DMS79 treated with DMSO at 0.1 percent for 48 hours (cell line): Measurements from ENCODE around the gene VAMP2.

Experiments used
- DNase-seq: peaks from one replicate; lab custom pipeline; 2025; lab: John Stamatoyannopoulos, UW

The VAMP2 gene

DNA sequence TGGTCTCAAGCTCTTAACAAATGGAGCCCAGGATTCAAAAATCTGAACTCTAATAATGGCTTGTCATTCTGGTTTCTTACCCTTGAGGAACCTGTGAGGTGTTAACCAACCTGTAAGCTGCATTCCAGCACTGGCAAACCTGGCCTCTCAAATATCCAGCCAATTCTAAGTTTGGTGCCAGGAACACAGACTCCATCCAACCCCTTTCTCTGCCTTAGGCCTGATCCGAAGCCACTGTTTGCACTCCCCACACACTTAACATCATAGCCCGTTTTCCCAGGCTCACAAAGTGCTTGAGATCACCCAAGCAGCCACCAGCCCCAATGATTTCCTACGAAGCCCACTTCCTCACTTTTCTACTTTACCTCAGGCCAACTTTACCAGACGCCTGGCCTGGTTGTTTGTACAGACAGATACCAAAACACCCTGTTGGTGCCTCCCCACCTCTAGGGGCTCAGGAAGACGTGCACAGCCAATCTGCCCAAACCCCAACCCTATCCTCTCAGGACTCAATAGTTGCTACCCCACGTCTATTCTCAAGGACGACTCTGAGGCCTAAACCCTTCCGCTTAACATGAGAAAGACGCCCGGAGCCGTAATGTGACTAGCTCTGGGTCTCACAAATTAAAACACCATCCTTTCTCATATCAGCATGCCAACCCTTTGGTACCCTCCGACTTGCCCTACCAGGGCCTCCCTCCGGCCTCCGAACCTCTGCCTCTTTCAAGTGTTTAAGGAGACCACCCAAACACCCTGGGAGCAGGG is 7.3 kb downstream of the VAMP2 start:
- DNase-seq: no peak

- no peak for DNase-seq
Measured at GRCh38 chr17:8154608-8155155, 8.1 kb downstream of the VAMP2 start.

DNA sequence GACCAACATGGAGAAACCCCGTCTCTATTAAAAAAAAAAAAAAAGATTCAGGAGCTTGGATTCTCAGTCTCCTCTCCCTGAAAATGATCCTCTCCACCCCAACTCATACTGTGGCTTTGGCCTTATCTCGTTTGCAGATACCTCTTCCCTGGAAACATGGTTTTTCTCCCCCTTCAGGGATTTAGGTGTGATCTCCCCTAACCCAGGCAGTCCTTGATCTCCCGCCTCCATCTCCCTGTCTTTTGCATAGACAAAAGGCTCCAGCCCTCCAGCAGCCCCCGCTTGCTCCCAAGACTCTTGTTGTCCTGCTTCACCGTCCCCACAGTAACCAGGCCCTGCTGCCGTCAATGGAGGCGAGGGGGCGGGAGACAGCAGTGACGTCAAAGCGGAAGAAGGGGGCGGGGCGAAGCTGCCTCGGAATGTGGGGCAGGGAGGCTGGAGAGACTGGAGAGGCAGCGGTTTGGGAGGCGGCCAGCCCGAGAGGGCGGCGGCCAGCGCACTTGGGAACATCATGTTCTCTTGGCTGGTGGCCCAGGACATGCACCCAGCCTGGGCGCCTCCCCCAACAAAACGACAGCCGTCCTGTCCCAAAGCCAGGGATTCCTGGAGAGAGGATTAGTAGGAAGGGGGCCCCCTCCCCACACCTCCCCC is 8.7 kb downstream of the VAMP2 start:
- peak; percentile 59 for DNase-seq

- DNase-seq: no peak
Measured at GRCh38 chr17:8153525-8153956, 9.2 kb downstream of the VAMP2 start.

DNA sequence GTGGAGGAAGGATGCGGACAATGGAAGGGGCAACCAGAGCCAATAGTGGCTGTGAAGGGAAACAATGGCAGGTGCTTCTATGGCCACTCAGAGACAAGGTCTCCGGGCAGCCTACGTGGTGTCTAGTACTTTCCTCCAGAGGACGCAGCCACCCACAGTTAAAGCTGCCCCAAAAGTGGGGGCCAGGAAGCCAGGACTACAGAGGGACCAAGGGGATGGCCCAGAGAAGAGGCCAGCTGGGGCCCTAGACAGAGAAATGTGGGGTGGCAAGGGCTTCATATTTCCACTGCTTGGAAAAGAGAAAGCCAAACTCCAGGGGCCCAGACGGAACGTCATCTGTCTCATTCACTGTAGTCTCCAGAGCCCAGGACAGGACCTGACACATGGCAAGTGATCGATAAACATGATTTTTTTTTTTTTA is 9.7 kb downstream of the VAMP2 start:
- no peak for DNase-seq

DNA sequence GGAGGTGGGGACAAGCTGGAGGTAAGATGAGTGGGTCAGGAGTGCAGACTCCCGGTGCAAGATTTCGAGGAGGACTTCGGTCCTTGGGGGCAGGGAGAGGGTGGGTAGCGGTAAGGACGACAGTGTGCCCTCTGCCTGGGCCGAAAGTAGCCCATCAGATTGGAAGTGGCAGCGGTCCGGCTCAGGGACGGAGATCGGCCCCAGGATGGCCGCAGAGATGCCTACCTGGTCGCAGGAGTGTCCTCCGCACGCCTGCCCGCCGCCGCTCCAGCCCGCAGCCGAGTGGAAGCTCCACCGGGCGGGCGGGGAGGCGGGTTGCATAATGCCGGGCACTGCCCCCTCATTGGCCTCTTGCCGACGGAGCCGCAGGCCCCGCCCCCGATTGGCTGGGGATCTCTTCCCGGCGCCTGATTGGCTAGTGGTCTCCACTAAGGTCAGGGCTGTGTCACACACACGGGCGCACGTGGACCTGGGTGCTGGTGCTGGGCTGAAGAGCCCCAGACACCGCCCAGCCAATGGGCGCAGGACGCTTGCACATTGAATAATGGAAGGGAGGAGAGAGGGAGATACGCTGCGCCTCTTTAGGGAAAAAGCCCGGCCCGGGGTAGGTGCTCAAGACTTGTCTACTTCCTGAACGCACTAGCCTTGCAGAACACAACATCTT is 10.5 kb downstream of the VAMP2 start, which contains the start of gene PER1:
Gene PER1, minus strand, starts transcription at position 293 of the 664 bp plus-strand sequence. CDS start 1,698 bp downstream, outside the sequence.
- peak; percentile 83 for DNase-seq

- DNase-seq: peak; percentile 26
Measured at GRCh38 chr17:8151641-8152111, 11.1 kb downstream of the VAMP2 start.

DNA sequence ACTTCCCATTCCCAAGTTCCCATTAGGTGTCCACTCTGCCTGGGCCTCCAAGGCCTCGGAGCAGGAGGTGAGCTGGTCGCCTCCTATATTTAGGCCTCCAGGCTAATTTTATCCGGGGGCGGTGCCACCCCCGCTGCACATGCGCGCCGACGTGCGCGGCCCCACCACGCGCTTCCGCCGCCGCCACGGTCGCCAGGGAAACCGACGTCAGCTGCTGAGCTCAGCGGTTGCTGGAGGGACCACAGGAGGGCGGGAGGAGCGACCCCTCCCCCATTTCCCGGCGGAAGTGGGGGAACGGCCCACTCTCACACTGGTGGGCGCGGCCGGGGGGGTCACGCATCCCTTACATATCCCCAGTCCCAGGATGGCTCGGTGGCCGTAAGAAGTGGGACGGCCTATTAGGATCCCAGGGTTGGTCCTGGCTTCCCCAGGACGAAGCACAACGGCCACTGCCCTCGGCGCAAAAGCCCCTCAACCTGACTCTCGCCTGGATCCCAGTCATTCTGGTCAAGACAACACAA is 11.6 kb downstream of the VAMP2 start:
- peak; percentile 56 for DNase-seq

- no peak for DNase-seq
Measured at GRCh38 chr17:8150194-8151119, 12.3 kb downstream of the VAMP2 start.

DNA sequence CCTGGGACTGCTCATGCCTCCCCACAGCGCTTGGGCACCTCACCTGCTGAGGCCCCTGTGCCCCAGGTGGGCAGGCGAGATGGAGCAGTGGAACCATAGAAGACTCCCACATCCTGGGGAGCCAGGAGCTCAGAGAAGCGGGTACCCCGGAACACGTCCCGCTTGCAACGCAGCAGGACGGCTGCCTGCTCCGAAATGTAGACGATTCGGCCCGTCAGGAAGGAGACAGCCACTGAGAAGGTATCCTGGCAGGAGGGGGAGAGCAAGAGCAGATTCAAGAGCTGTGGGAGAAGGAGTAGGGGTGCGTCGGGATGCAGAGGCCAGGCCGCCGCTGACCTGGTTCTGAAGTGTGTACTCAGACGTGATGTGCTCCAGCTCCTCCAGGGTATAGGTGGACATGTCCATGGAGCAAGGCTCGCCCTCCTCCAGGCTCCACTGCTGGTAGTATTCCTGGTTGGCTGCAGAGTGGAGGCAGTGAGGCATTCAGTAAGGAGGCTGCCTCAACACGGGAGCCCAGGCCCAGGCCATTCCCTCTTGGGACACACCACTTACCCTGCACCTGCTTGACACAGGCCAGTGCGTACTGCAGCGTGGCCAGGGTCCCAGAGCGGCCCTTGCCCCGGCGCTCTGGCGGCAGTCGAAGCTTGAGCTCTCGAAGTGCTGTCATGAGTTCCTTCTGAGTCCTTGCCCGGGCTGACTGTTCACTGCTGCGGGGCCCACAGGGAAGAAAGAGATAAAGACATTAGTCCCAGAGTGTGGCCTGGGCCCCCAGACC is 13.1 kb downstream of the VAMP2 start:
- DNase-seq: no peak

DNA sequence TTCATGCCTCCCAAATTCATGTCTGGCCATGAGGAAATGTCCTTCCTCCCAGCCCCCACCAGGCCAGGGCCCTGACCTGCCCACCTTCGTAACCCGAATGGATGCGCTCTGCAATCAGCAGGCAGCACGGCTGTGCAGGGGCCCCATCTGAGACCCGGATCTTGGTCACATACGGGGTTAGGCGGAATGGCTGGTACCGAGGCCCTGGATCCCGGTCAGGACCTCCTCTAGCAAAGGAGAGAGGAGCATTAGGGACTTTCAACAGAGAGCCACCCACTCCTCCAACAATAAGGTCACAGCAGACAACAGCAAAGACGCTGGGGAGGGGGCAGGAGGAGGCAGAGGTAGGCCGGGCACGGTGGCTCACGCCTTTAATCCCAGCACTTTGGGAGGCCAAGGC is 14.2 kb downstream of the VAMP2 start:
- DNase-seq: no peak

- DNase-seq: no peak
Measured at GRCh38 chr17:8147805-8148404, 14.8 kb downstream of the VAMP2 start.

DNA sequence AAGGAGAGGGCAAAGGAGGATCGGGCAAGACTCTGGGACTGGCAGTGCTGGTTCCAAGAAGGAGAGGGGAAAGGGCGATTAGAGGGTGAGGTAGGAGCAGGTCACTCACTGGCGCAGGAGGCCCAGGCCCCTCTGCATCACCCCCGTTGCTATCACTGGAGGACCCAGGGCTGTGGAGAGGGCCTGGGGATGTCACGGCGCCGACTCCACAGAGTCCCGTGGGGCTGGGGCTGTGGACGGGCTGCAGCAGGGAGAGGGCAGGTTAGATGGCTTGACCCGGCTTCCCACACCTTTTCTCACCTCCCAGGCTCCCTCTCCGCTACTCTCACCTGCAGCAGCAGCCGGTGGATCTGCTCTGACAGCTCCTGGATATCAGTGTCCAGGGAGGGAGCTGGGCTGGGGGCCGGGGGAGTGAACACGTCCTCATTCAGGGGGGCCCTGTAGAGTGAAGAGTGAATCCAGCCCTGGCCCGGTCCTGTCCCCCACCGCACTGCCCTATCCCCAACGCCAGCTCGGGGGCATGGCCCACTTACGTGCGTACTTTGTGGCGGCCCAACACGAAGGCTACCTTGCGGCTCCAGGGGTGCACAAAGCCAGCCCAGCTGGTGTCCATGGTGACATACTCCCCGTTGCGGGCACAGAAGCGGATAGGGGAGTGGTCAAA is 15.5 kb downstream of the VAMP2 start:
- DNase-seq: no peak

- no peak for DNase-seq
Measured at GRCh38 chr17:8146381-8147140, 16.2 kb downstream of the VAMP2 start.

GRCh38 chr17:8145811-8146210 is 16.9 kb downstream of the VAMP2 start:
- no peak for DNase-seq

DNA sequence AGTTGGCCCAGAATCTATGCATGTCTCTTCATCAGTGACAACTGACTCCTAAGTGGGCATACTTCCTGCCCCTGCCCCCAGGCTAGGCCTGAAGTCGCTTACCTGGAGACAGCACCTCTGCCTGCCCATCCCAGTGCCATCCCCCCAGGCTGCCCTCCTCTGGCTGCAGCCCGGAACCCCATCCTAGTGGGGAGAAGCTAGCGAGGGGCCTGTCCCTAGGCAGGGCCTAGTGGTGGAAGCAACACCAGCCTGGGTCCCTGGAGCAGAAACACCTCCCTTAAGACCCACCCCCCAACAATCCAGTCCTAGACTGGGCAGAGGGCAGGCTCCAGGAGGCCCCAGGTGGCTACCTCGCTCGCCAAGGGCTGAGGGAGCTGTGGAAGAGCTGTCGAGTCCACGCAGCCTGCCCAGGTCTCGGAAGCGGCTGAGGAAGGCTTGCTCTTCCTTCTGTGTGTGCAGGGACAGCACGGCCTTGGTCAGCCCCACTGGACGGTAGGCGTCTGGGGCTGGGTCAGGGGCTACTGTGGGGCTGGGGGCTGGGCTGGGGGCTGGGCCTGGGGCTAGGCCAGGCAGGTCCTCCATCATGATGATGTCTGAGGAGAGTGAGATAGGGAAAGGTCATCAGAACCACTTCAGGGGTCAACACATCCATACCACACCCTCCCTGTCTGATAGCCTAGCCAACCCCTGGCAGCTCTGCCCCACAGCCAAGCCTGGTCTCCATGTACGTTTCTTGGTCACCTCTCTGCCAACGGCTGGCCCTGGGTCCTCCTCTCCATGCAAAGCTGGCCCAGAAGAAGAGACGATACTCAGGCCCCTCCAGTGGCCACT is 18.1 kb downstream of the VAMP2 start:
- no peak for DNase-seq

- no peak for DNase-seq
Measured at GRCh38 chr17:8143581-8144400, 19.0 kb downstream of the VAMP2 start.
